ENCODE measurements around the gene RBP7. TPM values are rescaled to one million over a fixed set of nuclear protein-coding genes. Genes with fewer than 3 reads are reported as not detected.

The RBP7 gene
- total RNA-seq, 2 experiments from 2014 or later = not detected

GRCh38 chr1:10056599-10056987, 59.6 kb downstream of the RBP7 start:
- ATAC-seq = no peak
- Mint-ChIP-seq H3K4me3 (no peak overlapping the region), H3K4me1 (peaks cover 4% of the 10 kb centered on the region), H3K36me3 (ENCODE audit: low read depth) (peaks cover 5% of the 10 kb centered on the region), H3K27ac (no peak overlapping the region), H3K27me3 (no peaks in the 10 kb centered on the region), H3K9me3 (ENCODE audit: low read depth) (no peaks in the 10 kb centered on the region)
- intact Hi-C loops (cut with DNase I, micrococcal nuclease) = no loop called here
- DNase-seq = no peak
- ChIA-PET POLR2A (no interaction called here), CTCF (no interaction called here)

GRCh38 chr1:10057343-10057742, 60.3 kb downstream of the RBP7 start:
- DNase-seq (no peak), ATAC-seq (no peak)
- Mint-ChIP-seq H3K36me3 (ENCODE audit: low read depth) (peaks cover 2% of the 10 kb centered on the region), H3K27ac (no peak overlapping the region), H3K4me3 (no peak overlapping the region), H3K4me1 (peaks cover 4% of the 10 kb centered on the region), H3K27me3 (no peaks in the 10 kb centered on the region), H3K9me3 (ENCODE audit: low read depth) (no peaks in the 10 kb centered on the region)
- CTCF ChIA-PET = interaction anchor here (0.6 kb wide), 2 partner anchors 164 to 181 kb away, joined by 3 read pairs; no protein-coding TSS in a partner anchor
- POLR2A ChIA-PET = no interaction called here
- intact Hi-C loops (cut with DNase I, micrococcal nuclease) = no loop called here

DNA sequence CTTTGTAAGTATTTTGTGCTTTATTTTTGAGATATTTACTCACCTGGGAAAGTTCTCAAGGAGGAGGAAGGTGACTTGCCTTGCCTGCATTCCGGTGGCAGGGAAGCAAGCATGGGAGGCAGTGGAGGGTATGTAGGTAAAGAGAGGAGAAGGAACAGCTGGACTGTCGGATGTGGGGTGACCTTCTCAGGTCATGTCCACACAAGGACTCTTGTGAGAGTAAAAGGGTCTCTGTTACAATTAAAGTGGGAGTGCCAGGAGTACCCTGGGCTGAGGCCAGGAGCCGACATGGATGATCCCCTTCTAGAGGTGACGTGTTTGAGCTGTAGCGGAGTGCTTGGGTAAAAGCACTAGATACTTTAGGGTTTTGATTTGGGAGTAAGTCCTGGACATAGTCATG, 60.8 kb downstream of the RBP7 start:
- ATAC-seq = no peak
- ChIA-PET POLR2A (no interaction called here), CTCF (interaction anchor here (0.6 kb wide), 2 partner anchors 165 to 181 kb away, joined by 3 read pairs; no protein-coding TSS in a partner anchor)
- Mint-ChIP-seq H3K27me3 (no peaks in the 10 kb centered on the region), H3K36me3 (ENCODE audit: low read depth) (peaks cover 2% of the 10 kb centered on the region), H3K27ac (no peak overlapping the region), H3K4me1 (peaks cover 4% of the 10 kb centered on the region), H3K9me3 (ENCODE audit: low read depth) (no peaks in the 10 kb centered on the region), H3K4me3 (no peak overlapping the region)
- intact Hi-C loops (cut with DNase I, micrococcal nuclease) = no loop called here
- no peak for DNase-seq

- H3K4me3 Mint-ChIP-seq = no peak overlapping the region
- POLR2A ChIA-PET = no interaction called here
- no peak for ATAC-seq
- H3K36me3 Mint-ChIP-seq (ENCODE audit: low read depth) = peaks cover 4% of the 10 kb centered on the region
- H3K27ac Mint-ChIP-seq = no peak overlapping the region
- intact Hi-C loops (cut with DNase I, micrococcal nuclease) = no loop called here
- CTCF ChIA-PET = no interaction called here
- no peak for DNase-seq
- H3K4me1 Mint-ChIP-seq = peaks cover 12% of the 10 kb centered on the region
- no peaks in the 10 kb centered on the region for H3K27me3 Mint-ChIP-seq
- H3K9me3 Mint-ChIP-seq (ENCODE audit: low read depth) = no peaks in the 10 kb centered on the region
Observed at GRCh38 chr1:10059342-10059718, 62.3 kb downstream of the RBP7 start.

- intact Hi-C loops (cut with DNase I, micrococcal nuclease) = no loop called here
- CTCF ChIA-PET = interaction anchor here (0.6 kb wide), 1 partner anchor 149 kb away, joined by 4 read pairs; no protein-coding TSS in a partner anchor
- no peak overlapping the region for H3K27ac Mint-ChIP-seq
- ATAC-seq (no peak), DNase-seq (no peak)
- H3K4me3 Mint-ChIP-seq = no peak overlapping the region
- H3K4me1 Mint-ChIP-seq = peaks cover 15% of the 10 kb centered on the region
- POLR2A ChIA-PET = interaction anchor here (0.6 kb wide), 1 partner anchor 35 kb away, joined by 5 read pairs; no protein-coding TSS in a partner anchor
- peaks cover 4% of the 10 kb centered on the region for H3K36me3 Mint-ChIP-seq (ENCODE audit: low read depth)
- H3K9me3 Mint-ChIP-seq (ENCODE audit: low read depth) = no peaks in the 10 kb centered on the region
- no peaks in the 10 kb centered on the region for H3K27me3 Mint-ChIP-seq
Observed at GRCh38 chr1:10060311-10061100, 63.5 kb downstream of the RBP7 start.

- DNase-seq (no peak), ATAC-seq (no peak)
- no peak overlapping the region for H3K4me3 Mint-ChIP-seq
- peaks cover 4% of the 10 kb centered on the region for H3K36me3 Mint-ChIP-seq (ENCODE audit: low read depth)
- H3K27me3 Mint-ChIP-seq = no peaks in the 10 kb centered on the region
- peaks cover 15% of the 10 kb centered on the region for H3K4me1 Mint-ChIP-seq
- H3K27ac Mint-ChIP-seq = no peak overlapping the region
- ChIA-PET POLR2A (no interaction called here), CTCF (no interaction called here)
- H3K9me3 Mint-ChIP-seq (ENCODE audit: low read depth) = no peaks in the 10 kb centered on the region
- intact Hi-C loops (cut with DNase I, micrococcal nuclease) = no loop called here
Observed at GRCh38 chr1:10061276-10061675, 64.2 kb downstream of the RBP7 start.

DNA sequence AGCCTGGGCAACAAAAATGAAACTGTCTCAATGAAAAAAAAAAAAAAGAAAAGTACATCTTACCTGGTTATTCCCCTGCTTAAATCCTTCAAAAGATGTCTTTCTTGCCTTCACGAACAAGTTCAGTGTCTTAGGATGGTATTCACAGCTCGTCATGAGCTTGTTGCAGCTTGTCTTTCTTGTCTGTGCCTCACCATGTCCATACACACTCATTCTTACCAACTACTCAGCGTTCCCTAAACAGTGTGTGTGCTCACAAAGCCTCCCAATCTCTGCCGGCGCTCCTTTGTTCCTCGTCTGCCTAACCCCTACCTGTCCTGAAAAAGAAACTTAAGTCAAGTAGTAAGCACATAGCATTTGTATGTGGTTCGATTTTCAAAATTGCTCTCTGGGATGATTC, 66.8 kb downstream of the RBP7 start:
- Mint-ChIP-seq H3K27me3 (no peaks in the 10 kb centered on the region), H3K27ac (no peak overlapping the region), H3K36me3 (ENCODE audit: low read depth) (peaks cover 2% of the 10 kb centered on the region), H3K9me3 (ENCODE audit: low read depth) (no peaks in the 10 kb centered on the region), H3K4me3 (no peak overlapping the region), H3K4me1 (peaks cover 15% of the 10 kb centered on the region)
- intact Hi-C loops (cut with DNase I, micrococcal nuclease) = no loop called here
- ATAC-seq = no peak
- ChIA-PET POLR2A (no interaction called here), CTCF (interaction anchor here (0.6 kb wide), 1 partner anchor 188 kb away, joined by 3 read pairs; no protein-coding TSS in a partner anchor)
- DNase-seq = no peak

DNA sequence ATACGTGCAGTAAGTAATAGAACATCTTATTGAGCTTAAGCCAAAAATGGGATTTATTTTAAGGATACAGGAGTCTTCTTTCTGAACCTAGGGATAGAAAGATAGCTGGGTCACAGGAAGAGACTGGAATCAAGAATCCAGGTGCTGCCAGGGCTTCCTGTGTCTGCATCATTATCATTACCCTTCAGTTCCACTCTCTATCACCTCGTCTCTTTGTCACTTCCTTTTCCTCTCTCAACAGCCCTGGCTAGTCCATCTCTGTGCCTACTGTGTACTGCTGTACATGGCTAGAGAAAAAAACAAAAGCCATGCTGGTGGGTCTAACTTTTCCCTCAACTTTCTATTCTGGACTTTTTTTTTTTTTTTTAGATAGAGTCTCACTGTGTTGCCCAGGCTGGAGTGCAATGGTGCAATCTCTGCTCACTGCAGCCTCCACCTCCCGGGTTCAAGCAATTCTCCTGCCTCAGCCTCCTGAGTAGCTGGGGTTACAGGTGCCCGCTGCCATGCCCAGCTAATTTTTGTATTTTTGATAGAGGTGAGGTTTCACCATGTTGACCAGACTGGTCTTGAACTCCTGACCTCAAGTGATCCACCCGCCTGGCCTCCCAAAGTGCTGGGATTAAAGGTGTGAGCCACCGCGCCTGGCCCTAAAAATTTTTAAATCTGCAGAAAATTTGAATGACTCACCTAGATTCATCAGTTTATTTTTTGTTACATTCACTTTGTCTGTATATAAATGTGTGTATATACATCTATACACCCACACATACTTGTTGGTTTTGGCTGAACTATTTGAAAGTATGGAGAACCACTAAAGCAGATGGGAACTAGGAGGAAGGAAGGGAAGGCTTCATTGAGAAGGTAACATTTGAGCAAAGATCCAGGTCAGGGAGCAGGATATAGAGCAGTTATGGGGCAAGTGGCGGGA, 67.7 kb downstream of the RBP7 start:
- H3K4me3 Mint-ChIP-seq = no peak overlapping the region

DNA sequence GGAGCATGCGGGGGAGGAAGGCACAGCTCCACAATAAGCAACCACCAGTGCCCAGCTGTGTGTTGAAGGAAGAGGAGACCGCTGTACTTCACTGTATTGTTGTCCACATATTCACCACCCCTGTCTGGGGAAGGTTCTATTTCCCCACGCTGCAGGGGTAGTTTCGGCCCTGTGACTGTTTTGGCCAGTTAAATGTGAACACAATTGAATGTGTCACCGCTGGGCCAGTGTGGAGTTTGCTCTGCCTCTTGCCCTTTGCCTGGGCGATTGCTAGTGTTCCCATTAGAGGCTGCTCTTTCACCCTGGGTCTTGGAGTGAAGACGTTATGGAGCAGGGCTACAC, 68.3 kb downstream of the RBP7 start:
- no peak for DNase-seq
- Mint-ChIP-seq H3K4me3 (no peak overlapping the region), H3K27ac (no peak overlapping the region), H3K9me3 (ENCODE audit: low read depth) (no peaks in the 10 kb centered on the region), H3K4me1 (peaks cover 16% of the 10 kb centered on the region), H3K36me3 (ENCODE audit: low read depth) (peaks cover 4% of the 10 kb centered on the region), H3K27me3 (no peaks in the 10 kb centered on the region)
- intact Hi-C loops (cut with DNase I, micrococcal nuclease) = no loop called here
- POLR2A ChIA-PET = no interaction called here
- no peak for ATAC-seq
- CTCF ChIA-PET = no interaction called here

More for the DNA sequence above, 67.7 kb downstream of the RBP7 start:
- H3K4me1 Mint-ChIP-seq = peaks cover 16% of the 10 kb centered on the region
- ChIA-PET CTCF (interaction anchor here (0.6 kb wide), 1 partner anchor 189 kb away, joined by 3 read pairs; no protein-coding TSS in a partner anchor), POLR2A (no interaction called here)
- no peak for ATAC-seq
- H3K36me3 Mint-ChIP-seq (ENCODE audit: low read depth) = peaks cover 4% of the 10 kb centered on the region
- no peak overlapping the region for H3K27ac Mint-ChIP-seq
- intact Hi-C loops (cut with DNase I, micrococcal nuclease) = no loop called here
- H3K27me3 Mint-ChIP-seq = no peaks in the 10 kb centered on the region
- DNase-seq = no peak
- H3K9me3 Mint-ChIP-seq (ENCODE audit: low read depth) = no peaks in the 10 kb centered on the region

Small RNA genes lying within 50 kb of the gene (microRNA-seq; reads per million reads assigned to microRNA genes)
- 1.4 reads per million for gene MIR5697 (ENCODE audit: borderline replicate concordance)

Other genes with a start within 250 kb of the RBP7 start
- 10 to 100 TPM; 34.9 to 36.7 TPM for gene CLSTN1, start 173.3 kb upstream of the RBP7 start, total RNA-seq
- gene CTNNBIP1, start 87.0 kb upstream of the RBP7 start, total RNA-seq = 10 to 100 TPM in 1 of 2 experiments, 1 to 10 TPM in 1; 7.5 to 11.0 TPM
- gene LZIC, start 53.8 kb upstream of the RBP7 start, total RNA-seq = 10 to 100 TPM; 23.4 to 32.0 TPM
- 1 to 10 TPM; 7.3 to 8.5 TPM for gene NMNAT1, start 53.8 kb upstream of the RBP7 start, total RNA-seq
- gene UBE4B, start 35.7 kb downstream of the RBP7 start, total RNA-seq = 10 to 100 TPM; 26.1 to 31.8 TPM
- gene KIF1B, start 213.3 kb downstream of the RBP7 start, total RNA-seq = 10 to 100 TPM; 12.3 to 13.5 TPM